Liver (tissue), 9 donors: Measurements from ENCODE around the gene CHSY1. TPM values are rescaled to one million over a fixed set of nuclear protein-coding genes. Genes with fewer than 3 reads are reported as not detected.

Experiments used
- DNase-seq: peaks from one replicate; pipeline ENCODE4 v3.0.0-alpha.2; 2017; ENCODE audit warnings: low spot score
- H3K27ac ChIP-seq, 2 donors: one replicate each; pipeline ENCODE4 v1.7.0; 2013; ENCODE audit warnings: inconsistent platforms in 2 of 2, low read length in 2 of 2, control low read depth in 1 of 2, low read depth in 1 of 2, mild to moderate bottlenecking in 1 of 2
- H3K27me3 ChIP-seq, 4 donors: one replicate each; pipeline versions ENCODE4 v1.6.1 to v1.7.0; 2013; ENCODE audit warnings: low read length in 3 of 4, inconsistent platforms in 1 of 4, mild to moderate bottlenecking in 1 of 4, moderate library complexity in 1 of 4; ENCODE audit not compliant: control insufficient read depth in 4 of 4, insufficient read depth in 4 of 4
- H3K36me3 ChIP-seq, 4 donors: one replicate each; pipeline versions ENCODE4 v1.6.1 to v1.7.0; 2013; ENCODE audit warnings: low read length in 3 of 4, mild to moderate bottlenecking in 3 of 4, low read depth in 1 of 4, moderate library complexity in 1 of 4; ENCODE audit not compliant: control insufficient read depth in 4 of 4, insufficient read depth in 3 of 4
- H3K4me1 ChIP-seq, 4 donors: one replicate each; pipeline versions ENCODE4 v1.6.1 to v1.7.0; 2013; ENCODE audit warnings: low read length in 3 of 4, mild to moderate bottlenecking in 3 of 4, moderate library complexity in 1 of 4; ENCODE audit not compliant: control insufficient read depth in 4 of 4, insufficient read depth in 4 of 4
- H3K4me3 ChIP-seq, 3 donors: one replicate each; pipeline versions ENCODE4 v1.6.1 to v1.7.0; 2013; ENCODE audit warnings: low read length in 3 of 3, control low read depth in 1 of 3, low read depth in 1 of 3, mild to moderate bottlenecking in 1 of 3
- H3K9ac ChIP-seq, 2 donors: one replicate each; pipeline ENCODE4 v1.7.0; 2013; ENCODE audit warnings: low read length in 2 of 2, mild to moderate bottlenecking in 2 of 2, moderate library complexity in 2 of 2, control low read depth in 1 of 2, low read depth in 1 of 2
- H3K9me3 ChIP-seq, 4 donors: one replicate each; pipeline versions ENCODE4 v1.6.1 to v1.7.0; 2013; ENCODE audit warnings: low read length in 3 of 4; ENCODE audit not compliant: control insufficient read depth in 4 of 4
- EGR1 ChIP-seq, 2 donors: IDR thresholded peaks; 2 replicates each; pipeline ENCODE4 v1.6.1; 2016 to 2018; ENCODE audit warnings: antibody characterized with exemption in 2 of 2, low read depth in 2 of 2
- FOXA1 ChIP-seq: IDR thresholded peaks from 2 replicates; pipeline ENCODE4 v1.6.1; 2016; ENCODE audit warnings: antibody characterized with exemption
- FOXA2 ChIP-seq: IDR thresholded peaks from 2 replicates; pipeline ENCODE4 v1.6.1; 2016; ENCODE audit warnings: antibody characterized with exemption
- HNF4A ChIP-seq, 2 donors: conservative IDR thresholded peaks; 2 replicates each; pipeline ENCODE4 v1.6.1; 2016; ENCODE audit warnings: antibody characterized with exemption in 2 of 2, mild to moderate bottlenecking in 2 of 2
- HNF4G ChIP-seq: IDR thresholded peaks from 2 replicates; pipeline ENCODE4 v1.6.1; 2016; ENCODE audit warnings: antibody characterized with exemption
- JUND ChIP-seq, 2 donors: IDR thresholded peaks; 2 replicates each; pipeline ENCODE4 v1.6.1; 2016; ENCODE audit warnings: antibody characterized with exemption in 2 of 2
- NR2F2 ChIP-seq: IDR thresholded peaks from 2 replicates; pipeline ENCODE4 v1.6.1; 2016; ENCODE audit warnings: antibody characterized with exemption
- RAD21 ChIP-seq, 2 donors: IDR thresholded peaks; 2 replicates each; pipeline ENCODE4 v1.6.1; 2016; ENCODE audit warnings: antibody characterized with exemption in 2 of 2, mild to moderate bottlenecking in 2 of 2
- RXRA ChIP-seq, 2 donors: IDR thresholded peaks; 2 replicates each; pipeline ENCODE4 v1.6.1; 2017 to 2018; ENCODE audit warnings: antibody characterized with exemption in 2 of 2, mild to moderate bottlenecking in 1 of 2
- SP1 ChIP-seq: IDR thresholded peaks from 2 replicates; pipeline ENCODE4 v1.6.1; 2018; ENCODE audit warnings: antibody characterized with exemption, mild to moderate bottlenecking
- TAF1 ChIP-seq: conservative IDR thresholded peaks from 2 replicates; pipeline ENCODE4 v1.6.1; 2016; ENCODE audit warnings: antibody characterized with exemption, mild to moderate bottlenecking
- YY1 ChIP-seq: IDR thresholded peaks from 2 replicates; pipeline ENCODE4 v1.6.1; 2016; ENCODE audit warnings: antibody characterized with exemption, mild to moderate bottlenecking
- WGBS: extraction: QIAGEN DNeasy Blood & Tissue Kit; methylation state at CpG from one replicate; pipeline ENCODE4 v1.1.7; 2013; 5-methylcytosine and 5-hydroxymethylcytosine counted together
- polyA plus RNA-seq, 2 donors: library from polyadenylated mRNA; stranded (reverse) in 1 of 2; unstranded in 1 of 2; fragments of 200-250 nt in 1 of 2; fragments of >200 nt in 1 of 2; fragmentation: Nextera tagmentation in 1 of 2; extraction: Ambion mirVana in 1 of 2; gene quantifications; one replicate each; pipeline versions ENCODE4 v1.2.1 to v1.2.3, GENCODE V29; 2013 to 2015
- total RNA-seq, 2 donors: library from RNA; depleted of rRNA; stranded (reverse); fragments of >200 nt; gene quantifications; one replicate each; pipeline ENCODE4 v1.2.3, GENCODE V29; 2014
- TF ChIP-seq, protein P1 (sequence below): IDR thresholded peaks from 2 replicates; pipeline ENCODE4 v1.6.1; 2016; ENCODE audit warnings: antibody characterized with exemption, mild to moderate bottlenecking
- TF ChIP-seq, protein P2 (sequence below): IDR thresholded peaks from 2 replicates; pipeline ENCODE4 v1.6.1; 2016; ENCODE audit warnings: antibody characterized with exemption
- TF ChIP-seq, protein P3 (sequence below): IDR thresholded peaks from 2 replicates; pipeline ENCODE4 v1.6.1; 2016; ENCODE audit warnings: antibody characterized with exemption
- TF ChIP-seq, protein P4 (sequence below): IDR thresholded peaks from 2 replicates; pipeline ENCODE4 v1.6.1; 2016; ENCODE audit warnings: antibody characterized with exemption
- donor health status: healthy.
- donor health status: healthy.
- donor health status: healthy.
- donor health status: healthy.
- donor health status: healthy.

CHSY1 gene
- total and polyA plus RNA-seq, 4 donors: 1.4 to 12.3 (median 6.6) TPM

DNA sequence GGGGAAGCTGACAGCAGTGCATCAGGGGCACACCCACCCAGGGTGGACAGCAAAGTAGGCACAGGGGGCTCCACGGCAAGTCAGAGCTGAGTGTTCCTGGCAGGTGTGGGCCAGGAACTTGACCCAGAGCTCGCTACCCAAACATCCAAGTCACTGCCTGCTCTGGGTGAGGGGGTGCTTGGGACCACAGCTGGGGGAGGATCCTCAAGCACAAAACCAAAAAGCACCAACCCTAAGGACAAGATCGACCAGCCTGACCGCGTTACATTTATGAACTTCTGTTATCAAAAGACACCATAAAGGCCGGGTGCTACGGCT is 101.2 kb downstream of the CHSY1 start:
- Histone ChIP-seq H3K4me3 (no peak overlapping the region), H3K36me3 (no peaks in the 10 kb centered on the region), H3K4me1 (peaks cover 0 to 3% (median 0%) of the 10 kb centered on the region in 4 donors), H3K9ac (no peak overlapping the region), H3K27ac (no peak overlapping the region), H3K9me3 (no peaks in the 10 kb centered on the region), H3K27me3 (no peaks in the 10 kb centered on the region)
- DNase-seq: no peak
- TF ChIP-seq JUND (IDR thresholded peaks at IDR 0.05) (no peak), EGR1 (IDR thresholded peaks at IDR 0.05; ENCODE audit: low read depth in 2 of 2) (no peak), FOXA1 (no peak)
- TF ChIP-seq, protein P1, sequence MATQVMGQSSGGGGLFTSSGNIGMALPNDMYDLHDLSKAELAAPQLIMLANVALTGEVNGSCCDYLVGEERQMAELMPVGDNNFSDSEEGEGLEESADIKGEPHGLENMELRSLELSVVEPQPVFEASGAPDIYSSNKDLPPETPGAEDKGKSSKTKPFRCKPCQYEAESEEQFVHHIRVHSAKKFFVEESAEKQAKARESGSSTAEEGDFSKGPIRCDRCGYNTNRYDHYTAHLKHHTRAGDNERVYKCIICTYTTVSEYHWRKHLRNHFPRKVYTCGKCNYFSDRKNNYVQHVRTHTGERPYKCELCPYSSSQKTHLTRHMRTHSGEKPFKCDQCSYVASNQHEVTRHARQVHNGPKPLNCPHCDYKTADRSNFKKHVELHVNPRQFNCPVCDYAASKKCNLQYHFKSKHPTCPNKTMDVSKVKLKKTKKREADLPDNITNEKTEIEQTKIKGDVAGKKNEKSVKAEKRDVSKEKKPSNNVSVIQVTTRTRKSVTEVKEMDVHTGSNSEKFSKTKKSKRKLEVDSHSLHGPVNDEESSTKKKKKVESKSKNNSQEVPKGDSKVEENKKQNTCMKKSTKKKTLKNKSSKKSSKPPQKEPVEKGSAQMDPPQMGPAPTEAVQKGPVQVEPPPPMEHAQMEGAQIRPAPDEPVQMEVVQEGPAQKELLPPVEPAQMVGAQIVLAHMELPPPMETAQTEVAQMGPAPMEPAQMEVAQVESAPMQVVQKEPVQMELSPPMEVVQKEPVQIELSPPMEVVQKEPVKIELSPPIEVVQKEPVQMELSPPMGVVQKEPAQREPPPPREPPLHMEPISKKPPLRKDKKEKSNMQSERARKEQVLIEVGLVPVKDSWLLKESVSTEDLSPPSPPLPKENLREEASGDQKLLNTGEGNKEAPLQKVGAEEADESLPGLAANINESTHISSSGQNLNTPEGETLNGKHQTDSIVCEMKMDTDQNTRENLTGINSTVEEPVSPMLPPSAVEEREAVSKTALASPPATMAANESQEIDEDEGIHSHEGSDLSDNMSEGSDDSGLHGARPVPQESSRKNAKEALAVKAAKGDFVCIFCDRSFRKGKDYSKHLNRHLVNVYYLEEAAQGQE: no peak
- TF ChIP-seq, protein P2, sequence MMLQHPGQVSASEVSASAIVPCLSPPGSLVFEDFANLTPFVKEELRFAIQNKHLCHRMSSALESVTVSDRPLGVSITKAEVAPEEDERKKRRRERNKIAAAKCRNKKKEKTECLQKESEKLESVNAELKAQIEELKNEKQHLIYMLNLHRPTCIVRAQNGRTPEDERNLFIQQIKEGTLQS: no peak
- 95% methylated on average over 7 of the region's 7 CpGs for WGBS

DNA sequence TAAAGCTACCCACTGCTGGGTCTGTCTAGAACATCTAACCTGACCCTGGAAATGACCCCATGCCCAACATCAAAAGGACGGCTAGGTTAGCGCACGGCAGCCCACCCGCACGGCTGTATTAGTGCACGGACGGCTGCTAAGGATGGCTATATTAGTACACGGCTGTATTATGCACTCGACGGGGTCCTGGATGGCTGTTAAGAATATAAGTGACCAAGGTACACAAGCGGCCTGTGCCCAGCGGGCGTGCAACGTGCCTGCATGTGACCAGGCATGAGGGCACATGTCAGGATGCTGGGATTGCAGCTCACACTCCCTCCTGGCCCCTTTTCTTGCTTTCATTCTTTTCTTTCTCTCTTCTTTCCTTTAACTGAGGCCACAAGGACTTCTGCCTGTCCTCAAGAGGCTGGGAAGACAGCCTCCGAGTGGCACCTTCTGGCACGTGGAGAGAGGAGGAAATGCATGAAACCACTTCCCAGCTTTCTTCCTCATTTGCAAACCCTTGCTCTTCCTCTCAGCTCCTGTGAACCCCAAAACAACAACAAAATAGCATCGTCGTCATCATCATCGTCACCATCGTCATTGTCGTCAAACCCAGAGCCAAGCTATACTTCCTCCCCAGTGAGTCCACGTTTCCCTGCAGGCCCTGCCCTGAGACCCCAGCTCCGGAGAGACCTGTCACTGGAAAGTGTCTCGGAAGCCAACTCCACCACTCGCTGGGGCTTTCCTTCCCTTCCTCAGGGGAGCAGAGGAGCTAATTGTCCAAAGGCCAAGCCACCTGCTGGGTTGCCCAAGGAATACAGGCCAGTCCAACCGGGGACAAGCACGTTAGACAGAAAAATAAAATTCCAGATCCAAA is 101.8 kb downstream of the CHSY1 start:
- Histone ChIP-seq H3K4me1 (peaks cover 0 to 3% (median 0%) of the 10 kb centered on the region in 4 donors), H3K27me3 (no peaks in the 10 kb centered on the region), H3K9me3 (no peaks in the 10 kb centered on the region), H3K36me3 (no peaks in the 10 kb centered on the region), H3K27ac (no peak overlapping the region), H3K9ac (no peak overlapping the region), H3K4me3 (no peak overlapping the region)
- DNase-seq: no peak
- TF ChIP-seq, protein P1: no peak
- no peak for TF ChIP-seq YY1
- no peak for TF ChIP-seq NR2F2
- no peak for TF ChIP-seq HNF4G
- TF ChIP-seq, protein P2: no peak
- no peak for TF ChIP-seq SP1
- TF ChIP-seq FOXA2: no peak
- no peak for TF ChIP-seq RXRA (IDR thresholded peaks at IDR 0.05)
- TF ChIP-seq RAD21 (IDR thresholded peaks at IDR 0.05): no peak
- TF ChIP-seq TAF1: no peak
- TF ChIP-seq HNF4A (conservative IDR thresholded peaks at IDR 0.05): no peak
- no peak for TF ChIP-seq EGR1 (IDR thresholded peaks at IDR 0.05; ENCODE audit: low read depth in 2 of 2)
- TF ChIP-seq, protein P3, sequence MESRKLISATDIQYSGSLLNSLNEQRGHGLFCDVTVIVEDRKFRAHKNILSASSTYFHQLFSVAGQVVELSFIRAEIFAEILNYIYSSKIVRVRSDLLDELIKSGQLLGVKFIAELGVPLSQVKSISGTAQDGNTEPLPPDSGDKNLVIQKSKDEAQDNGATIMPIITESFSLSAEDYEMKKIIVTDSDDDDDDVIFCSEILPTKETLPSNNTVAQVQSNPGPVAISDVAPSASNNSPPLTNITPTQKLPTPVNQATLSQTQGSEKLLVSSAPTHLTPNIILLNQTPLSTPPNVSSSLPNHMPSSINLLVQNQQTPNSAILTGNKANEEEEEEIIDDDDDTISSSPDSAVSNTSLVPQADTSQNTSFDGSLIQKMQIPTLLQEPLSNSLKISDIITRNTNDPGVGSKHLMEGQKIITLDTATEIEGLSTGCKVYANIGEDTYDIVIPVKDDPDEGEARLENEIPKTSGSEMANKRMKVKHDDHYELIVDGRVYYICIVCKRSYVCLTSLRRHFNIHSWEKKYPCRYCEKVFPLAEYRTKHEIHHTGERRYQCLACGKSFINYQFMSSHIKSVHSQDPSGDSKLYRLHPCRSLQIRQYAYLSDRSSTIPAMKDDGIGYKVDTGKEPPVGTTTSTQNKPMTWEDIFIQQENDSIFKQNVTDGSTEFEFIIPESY: no peak
- no peak for TF ChIP-seq JUND (IDR thresholded peaks at IDR 0.05)
- TF ChIP-seq, protein P4, sequence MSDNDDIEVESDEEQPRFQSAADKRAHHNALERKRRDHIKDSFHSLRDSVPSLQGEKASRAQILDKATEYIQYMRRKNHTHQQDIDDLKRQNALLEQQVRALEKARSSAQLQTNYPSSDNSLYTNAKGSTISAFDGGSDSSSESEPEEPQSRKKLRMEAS: no peak
- 86% methylated on average over 27 of the region's 27 CpGs for WGBS
